D721Med (cell line): ENCODE data around the gene TBC1D32.
"Not testable (repeated sequence)": the region's sequence is repeated elsewhere in the genome, so short reads cannot be mapped to it uniquely, and the experiment has no call there.

Source experiments
- DNase-seq: peaks from one replicate; pipeline ENCODE4 v3.0.0; 2011; ENCODE audit warnings: low spot score; ENCODE audit not compliant: insufficient read length
- FAIRE-seq: peaks from 2 replicates; lab custom pipeline; 2011; peaks lifted over from hg19 to GRCh38; lab: Jason Lieb, UNC
- TF ChIP-seq, protein P1 (sequence below): IDR thresholded peaks from 2 replicates; pipeline ENCODE4 v1.5.1; 2012; ENCODE audit warnings: mild to moderate bottlenecking, control low read depth; ENCODE audit not compliant: insufficient read depth; ENCODE audit errors: missing control alignments

Gene TBC1D32

DNA sequence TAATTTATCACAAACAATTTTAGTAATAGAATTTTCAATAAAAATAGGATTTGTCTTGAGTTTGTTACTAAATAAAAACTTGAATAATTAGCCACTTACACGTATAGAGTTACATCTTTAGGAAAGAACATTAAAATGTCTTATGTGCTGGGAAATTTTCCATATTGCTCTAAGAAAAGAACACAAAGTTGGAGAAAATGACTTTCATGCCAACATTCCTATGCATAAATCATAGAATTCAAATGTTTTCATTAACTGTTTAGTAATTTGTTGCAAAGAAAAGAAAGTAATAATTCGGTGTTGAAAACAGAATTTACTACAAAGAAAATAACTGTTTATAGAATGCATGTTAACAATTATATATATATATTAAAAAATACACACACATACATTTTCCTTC is 4.7 kb upstream of the TBC1D32 start:
- FAIRE-seq = no peak
- no peak for DNase-seq
- TF ChIP-seq, protein P1, sequence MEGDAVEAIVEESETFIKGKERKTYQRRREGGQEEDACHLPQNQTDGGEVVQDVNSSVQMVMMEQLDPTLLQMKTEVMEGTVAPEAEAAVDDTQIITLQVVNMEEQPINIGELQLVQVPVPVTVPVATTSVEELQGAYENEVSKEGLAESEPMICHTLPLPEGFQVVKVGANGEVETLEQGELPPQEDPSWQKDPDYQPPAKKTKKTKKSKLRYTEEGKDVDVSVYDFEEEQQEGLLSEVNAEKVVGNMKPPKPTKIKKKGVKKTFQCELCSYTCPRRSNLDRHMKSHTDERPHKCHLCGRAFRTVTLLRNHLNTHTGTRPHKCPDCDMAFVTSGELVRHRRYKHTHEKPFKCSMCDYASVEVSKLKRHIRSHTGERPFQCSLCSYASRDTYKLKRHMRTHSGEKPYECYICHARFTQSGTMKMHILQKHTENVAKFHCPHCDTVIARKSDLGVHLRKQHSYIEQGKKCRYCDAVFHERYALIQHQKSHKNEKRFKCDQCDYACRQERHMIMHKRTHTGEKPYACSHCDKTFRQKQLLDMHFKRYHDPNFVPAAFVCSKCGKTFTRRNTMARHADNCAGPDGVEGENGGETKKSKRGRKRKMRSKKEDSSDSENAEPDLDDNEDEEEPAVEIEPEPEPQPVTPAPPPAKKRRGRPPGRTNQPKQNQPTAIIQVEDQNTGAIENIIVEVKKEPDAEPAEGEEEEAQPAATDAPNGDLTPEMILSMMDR = no peak

DNA sequence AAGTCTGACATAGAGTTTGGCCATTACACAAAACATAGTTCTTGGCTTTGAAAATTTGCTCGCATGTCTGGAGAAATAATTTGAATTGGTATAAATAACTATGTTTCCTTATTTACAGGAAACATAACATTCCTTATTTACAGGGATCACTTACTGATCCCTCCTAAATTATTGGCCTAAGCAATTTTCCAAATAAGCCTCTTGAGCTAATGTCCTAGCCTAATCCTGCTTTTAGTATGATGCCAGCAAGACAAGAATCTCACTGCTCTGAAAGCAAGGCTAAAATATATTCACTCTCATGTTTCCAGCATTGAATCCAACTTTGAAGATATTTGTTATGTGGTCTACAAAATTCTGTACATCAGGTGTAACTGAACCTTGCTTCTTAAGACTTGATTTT is 4.1 kb upstream of the TBC1D32 start:
- FAIRE-seq (peak; percentile 92), DNase-seq (no peak)
- TF ChIP-seq, protein P1 = no peak

DNA sequence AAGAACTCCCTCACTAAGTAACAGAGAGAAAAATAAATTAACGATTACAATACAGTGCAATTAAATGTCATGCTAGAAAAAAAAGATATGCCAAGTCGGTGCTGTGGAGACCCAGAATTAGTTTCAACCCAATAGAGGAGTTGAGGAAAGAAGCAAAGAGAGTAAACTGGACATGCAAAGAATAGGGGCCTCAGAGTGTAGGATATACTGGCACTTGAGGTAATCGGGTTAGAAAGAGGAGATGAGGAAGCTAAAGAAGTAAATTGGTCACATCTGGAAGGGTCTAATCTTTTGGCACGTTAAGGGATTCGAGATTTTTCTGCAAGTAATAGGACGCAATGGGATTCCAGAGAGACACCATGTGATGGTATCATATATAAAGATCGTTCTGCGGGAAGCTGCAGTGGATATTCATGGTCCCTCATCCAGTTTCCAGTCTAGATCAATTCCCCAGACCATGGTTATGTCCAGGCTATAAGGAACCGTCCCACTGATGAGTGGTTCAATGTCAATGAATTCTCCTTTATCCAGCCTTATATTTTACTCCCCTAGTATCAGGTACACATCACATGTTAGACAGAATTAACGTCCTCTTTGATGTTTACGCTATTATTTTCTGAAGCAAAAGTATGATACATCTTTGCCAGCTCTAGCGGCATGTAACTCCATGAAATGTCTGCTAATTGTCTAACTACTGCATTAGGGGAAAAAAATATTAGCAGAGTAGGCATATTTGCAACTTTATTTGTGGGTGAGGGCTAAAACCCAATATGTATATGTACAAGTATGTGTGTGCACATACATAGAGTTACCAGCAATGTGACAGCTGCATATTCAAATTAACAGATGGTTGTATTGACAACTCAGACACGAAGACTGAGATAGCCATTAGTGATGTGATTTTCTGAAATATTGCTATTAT is 1.1 kb upstream of the TBC1D32 start:
- TF ChIP-seq, protein P1 = no peak
- FAIRE-seq = peak; percentile 56
- DNase-seq = no peak

DNA sequence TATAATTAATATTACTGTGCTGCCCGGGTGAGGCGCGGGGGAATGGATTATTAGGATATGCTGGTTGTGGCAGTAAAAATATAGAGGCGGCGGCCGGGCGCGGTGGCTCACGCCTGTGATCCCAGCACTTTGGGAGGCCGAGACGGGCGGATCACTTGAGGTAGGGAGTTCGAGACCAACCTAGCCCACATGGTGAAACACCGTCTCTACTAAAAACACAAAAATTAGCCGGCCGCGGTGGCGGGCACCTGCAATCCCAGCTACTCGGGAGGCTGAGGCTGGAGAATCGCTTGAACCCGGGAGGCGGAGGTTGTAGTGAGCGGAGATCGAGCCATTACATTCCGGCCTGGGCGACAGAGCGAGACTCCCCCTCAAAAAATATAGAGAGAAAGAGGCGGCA is 586 bp downstream of the TBC1D32 start:
- DNase-seq = not testable (repeated sequence)

DNA sequence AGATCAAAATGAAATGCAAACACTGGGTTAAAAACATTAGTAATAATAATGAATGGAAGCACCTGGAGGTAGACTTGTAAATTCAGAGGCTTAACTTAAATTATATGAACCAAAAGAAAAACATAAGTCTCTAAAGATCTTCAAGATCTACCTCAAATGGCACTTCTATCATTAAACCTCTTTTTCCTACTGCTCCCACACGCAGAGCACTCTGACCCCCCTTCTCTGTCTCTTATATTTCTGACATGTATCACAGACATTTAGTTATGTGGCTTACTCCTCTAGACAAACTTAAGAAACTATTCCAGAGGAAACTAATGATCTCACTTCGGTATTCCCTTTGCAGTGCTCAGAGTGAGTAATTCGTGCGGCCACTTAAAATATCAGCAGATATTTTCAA is 1.1 kb downstream of the TBC1D32 start:
- TF ChIP-seq, protein P1 = no peak
- no peak for FAIRE-seq
- no peak for DNase-seq

More for the DNA sequence above, 586 bp downstream of the TBC1D32 start:
- FAIRE-seq = not testable (repeated sequence)

DNA sequence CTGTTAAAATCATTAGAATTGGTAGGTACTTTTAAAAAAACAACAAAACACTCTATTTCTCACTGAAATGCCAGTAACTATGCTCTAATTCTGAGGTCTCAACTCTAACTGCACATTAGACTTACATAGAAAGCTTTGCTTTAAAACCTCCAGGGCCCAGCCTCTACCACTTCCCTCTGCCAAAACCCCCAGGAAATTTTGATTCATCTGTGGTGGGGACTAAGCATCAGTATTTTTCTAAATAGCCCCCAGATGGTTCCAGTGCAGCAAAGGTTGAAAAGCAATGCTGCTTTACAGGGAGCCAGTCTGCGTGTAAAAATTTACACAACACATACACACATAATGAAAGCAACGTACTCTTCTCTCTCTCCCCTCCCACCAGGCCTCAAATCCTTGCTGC is 3.8 kb downstream of the TBC1D32 start:
- DNase-seq = no peak
- TF ChIP-seq, protein P1 = no peak
- FAIRE-seq = no peak

DNA sequence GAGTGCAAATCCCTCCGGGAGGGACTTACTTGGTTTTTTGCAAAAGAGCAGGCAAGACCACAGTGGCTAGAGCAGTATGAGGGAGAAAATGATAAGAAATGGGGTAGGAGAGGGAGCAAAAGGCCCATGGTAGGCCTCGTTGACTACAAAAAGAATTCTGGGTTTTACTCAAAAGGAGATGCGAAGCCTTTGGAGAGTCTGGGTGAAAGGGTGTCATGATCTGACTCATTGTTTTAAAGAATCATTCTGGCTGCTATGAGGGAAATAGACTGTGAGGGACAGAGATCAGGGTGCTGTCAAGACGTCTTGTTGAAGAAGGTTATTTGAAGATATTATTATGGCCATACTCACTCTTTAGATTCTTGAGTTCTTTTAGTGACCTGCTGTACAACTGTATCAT is 13.0 kb downstream of the TBC1D32 start:
- TF ChIP-seq, protein P1 = no peak
- DNase-seq (no peak), FAIRE-seq (no peak)
